ENCODE data around the gene KIRREL3. TPM values are rescaled to one million over a fixed set of nuclear protein-coding genes. Genes with fewer than 3 reads are reported as not detected.
A peak's percentile ranks its signal among the peaks of the same experiment; 100 is the strongest.

Gene KIRREL3
- polyA plus RNA-seq, 1 of the 3 experiments (the other 2 are of a cell fraction) = 3.7 TPM

DNA sequence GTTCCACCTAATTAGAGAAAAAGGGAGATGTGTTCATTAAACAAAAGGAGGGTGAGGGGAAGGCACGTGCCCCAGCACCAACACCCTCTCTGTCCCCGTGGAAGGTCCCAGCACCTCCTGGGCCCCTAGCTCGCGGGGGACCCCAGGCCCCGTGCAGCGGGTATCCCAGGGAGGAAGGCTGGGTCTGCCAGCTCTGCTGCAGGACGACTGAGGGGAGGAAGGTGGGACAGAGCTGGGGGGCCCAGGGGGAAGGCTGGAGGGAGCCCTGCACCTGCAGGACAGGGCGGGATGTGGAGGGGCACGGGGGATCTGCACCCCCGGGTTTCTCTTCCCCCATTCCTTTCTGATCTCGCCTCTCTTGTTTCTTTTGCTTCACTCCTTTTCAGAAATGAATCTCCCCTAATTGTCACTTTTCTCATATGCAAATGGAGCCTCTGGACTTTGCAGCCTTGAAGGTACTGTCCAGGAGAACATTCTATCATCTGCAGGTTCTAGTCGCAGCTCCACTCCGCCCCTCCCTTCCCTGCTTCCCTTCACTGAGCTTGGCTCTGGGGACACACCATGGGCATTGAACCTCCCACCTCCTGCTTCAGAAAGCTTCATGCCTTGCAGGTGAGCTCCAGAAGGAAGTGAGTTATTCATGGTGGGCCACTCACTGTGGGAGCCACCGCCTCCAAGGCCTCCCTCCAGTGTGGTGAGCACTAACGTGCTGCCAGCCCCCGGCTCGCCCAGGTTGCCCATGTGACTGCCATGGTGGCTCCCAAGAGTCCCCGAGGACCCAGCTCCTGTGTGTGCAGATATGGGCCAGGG is 534.1 kb downstream of the KIRREL3 start:
- no peak overlapping the region for H3K4me2 ChIP-seq
- H3K27ac ChIP-seq (ENCODE audit: low read depth in 2 of 2, low read length in 1 of 2) = no peak overlapping the region
- no peaks in the 10 kb centered on the region for H3K9me3 ChIP-seq
- H3K36me3 ChIP-seq (replicated peaks in 1 of 2; ENCODE audit: control insufficient read depth in 1 of 2, insufficient read depth in 2 of 2, low read length in 1 of 2) = no peaks in the 10 kb centered on the region
- H3K4me3 ChIP-seq (ENCODE audit: low read depth in 2 of 2, low read length in 1 of 2) = no peak overlapping the region
- POLR2A ChIA-PET = no interaction called here
- TF ChIP-seq FOXM1 (IDR thresholded peaks at IDR 0.05; ENCODE audit: low read depth) (no peak), FOXJ3 (CRISPR knock-in tag; IDR thresholded peaks at IDR 0.05) (no peak), RFX5 (IDR thresholded peaks at IDR 0.05; ENCODE audit: low read length) (no peak), YY1 (IDR thresholded peaks at IDR 0.05; ENCODE audit: low read depth) (no peak), TAF1 (IDR thresholded peaks at IDR 0.05; ENCODE audit: borderline replicate concordance, low read depth, low read length) (no peak), TEAD4 (IDR thresholded peaks at IDR 0.05; ENCODE audit: borderline replicate concordance, insufficient read depth) (no peak), ELF1 (IDR thresholded peaks at IDR 0.05) (no peak), SMC3 (IDR thresholded peaks at IDR 0.05; ENCODE audit: low read depth, low read length) (no peak)
- no peaks in the 10 kb centered on the region for H3K27me3 ChIP-seq (ENCODE audit: insufficient read depth)
- H2AFZ ChIP-seq (ENCODE audit: low read depth) = no peak overlapping the region
- H3K9ac ChIP-seq = no peak overlapping the region
- H4K20me1 ChIP-seq (ENCODE audit: insufficient read depth) = no peaks in the 10 kb centered on the region
- no peaks in the 10 kb centered on the region for H3F3A ChIP-seq (replicated peaks; ENCODE audit: insufficient read depth)
- WGBS (ENCODE audit: low lambda C conversion rate) = 66% methylated on average over 9 of the region's 18 CpGs
- H3K4me1 ChIP-seq (ENCODE audit: control insufficient read depth in 1 of 2, insufficient read depth in 2 of 2, low read depth in 1 of 2, low read length in 1 of 2) = peaks cover 8 to 16% of the 10 kb centered on the region in 2 experiments; a peak in 2 of 4 replicates
- H3K79me2 ChIP-seq (ENCODE audit: insufficient read depth) = no peaks in the 10 kb centered on the region
- peak; percentile 28 for DNase-seq
- CTCF ChIA-PET = interaction anchor here (0.6 to 9.2 kb wide), 5 partner anchors 9 to 155 kb away, joined by 3 to 78 read pairs (median 5); no protein-coding TSS in a partner anchor
- no peaks in the 10 kb centered on the region for H3K9me2 ChIP-seq

DNA sequence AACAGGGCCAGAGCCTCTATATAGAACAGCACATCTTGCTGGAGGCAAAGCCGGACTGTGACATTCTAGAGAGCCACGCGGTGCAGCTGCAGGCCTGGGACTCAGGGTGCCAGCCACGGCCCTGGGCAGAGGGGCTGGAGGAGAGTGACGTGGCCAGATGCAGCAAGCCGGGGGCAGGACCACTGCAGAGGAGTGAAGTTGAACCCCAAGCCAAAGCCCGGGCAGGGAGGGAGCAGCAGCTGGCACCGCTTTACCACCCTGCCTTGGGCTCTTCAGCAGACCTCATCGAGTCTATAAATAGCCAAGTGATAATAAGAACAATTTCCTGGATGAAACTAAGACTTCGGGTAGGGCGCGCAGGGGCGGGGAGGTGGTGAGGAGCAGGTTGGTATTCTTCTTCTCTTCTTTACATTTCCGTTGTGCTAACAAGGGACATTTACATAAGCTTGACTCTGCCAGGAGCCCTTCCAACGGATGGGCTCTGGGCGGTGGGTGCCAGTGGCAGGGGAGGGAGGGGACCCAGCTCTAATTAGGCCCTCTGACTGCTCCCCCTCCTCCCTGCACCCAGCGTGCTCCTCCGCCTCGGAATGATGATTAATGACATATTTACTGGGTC is 534.9 kb downstream of the KIRREL3 start:
- DNase-seq = peak; percentile 57
- CTCF ChIA-PET = interaction anchor here (0.6 to 9.2 kb wide), 7 partner anchors 8 to 525 kb away, joined by 3 to 78 read pairs (median 5); no protein-coding TSS in a partner anchor
- H3K36me3 ChIP-seq (replicated peaks in 1 of 2; ENCODE audit: control insufficient read depth in 1 of 2, insufficient read depth in 2 of 2, low read length in 1 of 2) = no peaks in the 10 kb centered on the region
- no peak overlapping the region for H3K4me2 ChIP-seq
- no peak overlapping the region for H3K27ac ChIP-seq (ENCODE audit: low read depth in 2 of 2, low read length in 1 of 2)
- no peaks in the 10 kb centered on the region for H3K9me3 ChIP-seq
- 59% methylated on average over 17 of the region's 19 CpGs for WGBS (ENCODE audit: low lambda C conversion rate)
- H2AFZ ChIP-seq (ENCODE audit: low read depth) = no peak overlapping the region
- peaks cover 8 to 18% of the 10 kb centered on the region in 2 experiments; a peak in 2 of 4 replicates for H3K4me1 ChIP-seq (ENCODE audit: control insufficient read depth in 1 of 2, insufficient read depth in 2 of 2, low read depth in 1 of 2, low read length in 1 of 2)
- no peaks in the 10 kb centered on the region for H4K20me1 ChIP-seq (ENCODE audit: insufficient read depth)
- H3K9me2 ChIP-seq = no peaks in the 10 kb centered on the region
- no peak overlapping the region for H3K4me3 ChIP-seq (ENCODE audit: low read depth in 2 of 2, low read length in 1 of 2)
- no peaks in the 10 kb centered on the region for H3F3A ChIP-seq (replicated peaks; ENCODE audit: insufficient read depth)
- TF ChIP-seq RCOR1 (IDR thresholded peaks at IDR 0.05; ENCODE audit: low read length) (no peak), GABPA (IDR thresholded peaks at IDR 0.05; ENCODE audit: low read depth) (no peak), NRF1 (IDR thresholded peaks at IDR 0.05; ENCODE audit: low read depth, low read length) (no peak), ELF1 (IDR thresholded peaks at IDR 0.05) (no peak), FOSL2 (IDR thresholded peaks at IDR 0.05; ENCODE audit: borderline replicate concordance, low read depth) (no peak), RXRA (IDR thresholded peaks at IDR 0.05; ENCODE audit: borderline replicate concordance, low read depth) (no peak), NFIC (IDR thresholded peaks at IDR 0.05; ENCODE audit: borderline replicate concordance) (no peak), GATA2 (CRISPR knock-in tag; IDR thresholded peaks at IDR 0.05) (no peak)
- TF ChIP-seq, protein P1, sequence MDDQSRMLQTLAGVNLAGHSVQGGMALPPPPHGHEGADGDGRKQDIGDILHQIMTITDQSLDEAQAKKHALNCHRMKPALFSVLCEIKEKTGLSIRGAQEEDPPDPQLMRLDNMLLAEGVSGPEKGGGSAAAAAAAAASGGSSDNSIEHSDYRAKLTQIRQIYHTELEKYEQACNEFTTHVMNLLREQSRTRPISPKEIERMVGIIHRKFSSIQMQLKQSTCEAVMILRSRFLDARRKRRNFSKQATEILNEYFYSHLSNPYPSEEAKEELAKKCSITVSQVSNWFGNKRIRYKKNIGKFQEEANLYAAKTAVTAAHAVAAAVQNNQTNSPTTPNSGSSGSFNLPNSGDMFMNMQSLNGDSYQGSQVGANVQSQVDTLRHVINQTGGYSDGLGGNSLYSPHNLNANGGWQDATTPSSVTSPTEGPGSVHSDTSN (IDR thresholded peaks at IDR 0.05) = no peak
- TF ChIP-seq, protein P2, sequence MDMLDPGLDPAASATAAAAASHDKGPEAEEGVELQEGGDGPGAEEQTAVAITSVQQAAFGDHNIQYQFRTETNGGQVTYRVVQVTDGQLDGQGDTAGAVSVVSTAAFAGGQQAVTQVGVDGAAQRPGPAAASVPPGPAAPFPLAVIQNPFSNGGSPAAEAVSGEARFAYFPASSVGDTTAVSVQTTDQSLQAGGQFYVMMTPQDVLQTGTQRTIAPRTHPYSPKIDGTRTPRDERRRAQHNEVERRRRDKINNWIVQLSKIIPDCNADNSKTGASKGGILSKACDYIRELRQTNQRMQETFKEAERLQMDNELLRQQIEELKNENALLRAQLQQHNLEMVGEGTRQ (IDR thresholded peaks at IDR 0.05; ENCODE audit: borderline replicate concordance, low read depth, low read length) = no peak
- TF ChIP-seq, protein P3, sequence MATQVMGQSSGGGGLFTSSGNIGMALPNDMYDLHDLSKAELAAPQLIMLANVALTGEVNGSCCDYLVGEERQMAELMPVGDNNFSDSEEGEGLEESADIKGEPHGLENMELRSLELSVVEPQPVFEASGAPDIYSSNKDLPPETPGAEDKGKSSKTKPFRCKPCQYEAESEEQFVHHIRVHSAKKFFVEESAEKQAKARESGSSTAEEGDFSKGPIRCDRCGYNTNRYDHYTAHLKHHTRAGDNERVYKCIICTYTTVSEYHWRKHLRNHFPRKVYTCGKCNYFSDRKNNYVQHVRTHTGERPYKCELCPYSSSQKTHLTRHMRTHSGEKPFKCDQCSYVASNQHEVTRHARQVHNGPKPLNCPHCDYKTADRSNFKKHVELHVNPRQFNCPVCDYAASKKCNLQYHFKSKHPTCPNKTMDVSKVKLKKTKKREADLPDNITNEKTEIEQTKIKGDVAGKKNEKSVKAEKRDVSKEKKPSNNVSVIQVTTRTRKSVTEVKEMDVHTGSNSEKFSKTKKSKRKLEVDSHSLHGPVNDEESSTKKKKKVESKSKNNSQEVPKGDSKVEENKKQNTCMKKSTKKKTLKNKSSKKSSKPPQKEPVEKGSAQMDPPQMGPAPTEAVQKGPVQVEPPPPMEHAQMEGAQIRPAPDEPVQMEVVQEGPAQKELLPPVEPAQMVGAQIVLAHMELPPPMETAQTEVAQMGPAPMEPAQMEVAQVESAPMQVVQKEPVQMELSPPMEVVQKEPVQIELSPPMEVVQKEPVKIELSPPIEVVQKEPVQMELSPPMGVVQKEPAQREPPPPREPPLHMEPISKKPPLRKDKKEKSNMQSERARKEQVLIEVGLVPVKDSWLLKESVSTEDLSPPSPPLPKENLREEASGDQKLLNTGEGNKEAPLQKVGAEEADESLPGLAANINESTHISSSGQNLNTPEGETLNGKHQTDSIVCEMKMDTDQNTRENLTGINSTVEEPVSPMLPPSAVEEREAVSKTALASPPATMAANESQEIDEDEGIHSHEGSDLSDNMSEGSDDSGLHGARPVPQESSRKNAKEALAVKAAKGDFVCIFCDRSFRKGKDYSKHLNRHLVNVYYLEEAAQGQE (IDR thresholded peaks at IDR 0.05; ENCODE audit: low read depth, low read length) = no peak
- POLR2A ChIA-PET = no interaction called here
- H3K27me3 ChIP-seq (ENCODE audit: insufficient read depth) = no peaks in the 10 kb centered on the region
- H3K79me2 ChIP-seq (ENCODE audit: insufficient read depth) = no peaks in the 10 kb centered on the region
- H3K9ac ChIP-seq = no peak overlapping the region

All from SK-N-SH (cell line).